ENCODE results near the gene CUL1. TPM values are rescaled to one million over a fixed set of nuclear protein-coding genes. Genes with fewer than 3 reads are reported as not detected.

CUL1 gene
- total RNA-seq, 2 donors from 2014 or later: 19.5 to 23.1 TPM

DNA sequence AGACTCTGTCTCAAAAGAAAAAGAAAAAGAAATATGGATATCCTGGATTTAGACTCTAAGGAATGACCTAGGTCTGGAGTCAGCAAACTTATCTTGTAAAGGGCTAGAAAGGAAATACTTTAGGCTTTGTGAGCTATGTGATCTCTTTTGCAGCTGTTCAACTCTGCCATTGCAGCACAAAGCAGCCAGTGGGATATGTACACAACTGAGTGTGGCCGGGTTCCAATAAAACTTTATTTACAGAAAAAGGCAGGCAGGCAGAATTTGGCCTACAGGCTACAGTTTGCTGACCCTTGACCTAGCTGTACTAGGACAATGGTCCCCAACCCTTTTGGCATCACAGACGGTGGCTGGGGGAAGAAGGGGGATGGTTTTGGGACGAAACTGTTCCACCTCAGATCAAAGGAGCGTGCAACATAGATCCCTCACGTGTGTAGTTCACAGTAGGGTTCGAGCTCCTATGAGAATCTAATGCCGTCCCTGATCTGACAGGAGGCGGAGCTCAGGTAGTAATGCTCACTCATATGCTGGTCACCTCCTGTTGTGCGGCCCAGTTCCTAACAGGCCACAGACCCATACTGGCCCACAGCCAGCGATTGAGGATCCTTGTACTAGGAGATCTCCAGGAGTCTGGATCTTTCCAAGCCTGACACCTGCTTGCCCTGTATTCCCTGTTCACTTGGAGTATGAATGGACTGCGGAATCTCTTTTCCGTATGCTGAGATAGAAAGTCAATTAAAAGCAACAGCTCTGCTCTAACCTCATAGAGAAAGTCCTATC is 63.0 kb downstream of the CUL1 start:
- no peak for ATAC-seq
- 94 to 95% methylated on average over 12 of the region's 12 CpGs for WGBS, 2 donors
- H3K4me1 ChIP-seq: no peaks in the 10 kb centered on the region
- H3K27me3 ChIP-seq: no peaks in the 10 kb centered on the region
- TF ChIP-seq, protein P1, sequence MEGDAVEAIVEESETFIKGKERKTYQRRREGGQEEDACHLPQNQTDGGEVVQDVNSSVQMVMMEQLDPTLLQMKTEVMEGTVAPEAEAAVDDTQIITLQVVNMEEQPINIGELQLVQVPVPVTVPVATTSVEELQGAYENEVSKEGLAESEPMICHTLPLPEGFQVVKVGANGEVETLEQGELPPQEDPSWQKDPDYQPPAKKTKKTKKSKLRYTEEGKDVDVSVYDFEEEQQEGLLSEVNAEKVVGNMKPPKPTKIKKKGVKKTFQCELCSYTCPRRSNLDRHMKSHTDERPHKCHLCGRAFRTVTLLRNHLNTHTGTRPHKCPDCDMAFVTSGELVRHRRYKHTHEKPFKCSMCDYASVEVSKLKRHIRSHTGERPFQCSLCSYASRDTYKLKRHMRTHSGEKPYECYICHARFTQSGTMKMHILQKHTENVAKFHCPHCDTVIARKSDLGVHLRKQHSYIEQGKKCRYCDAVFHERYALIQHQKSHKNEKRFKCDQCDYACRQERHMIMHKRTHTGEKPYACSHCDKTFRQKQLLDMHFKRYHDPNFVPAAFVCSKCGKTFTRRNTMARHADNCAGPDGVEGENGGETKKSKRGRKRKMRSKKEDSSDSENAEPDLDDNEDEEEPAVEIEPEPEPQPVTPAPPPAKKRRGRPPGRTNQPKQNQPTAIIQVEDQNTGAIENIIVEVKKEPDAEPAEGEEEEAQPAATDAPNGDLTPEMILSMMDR (IDR thresholded peaks at IDR 0.05): no peak
- TF ChIP-seq POLR2A (IDR thresholded peaks at IDR 0.05): no peak
- no peaks in the 10 kb centered on the region for H3K9me3 ChIP-seq
- H3K27ac ChIP-seq: no peak overlapping the region
- H3K36me3 ChIP-seq (replicated peaks in 1 of 2; ENCODE audit: insufficient read depth in 1 of 2, low read depth in 2 of 2): peaks cover 4 to 5% of the 10 kb centered on the region in 2 donors
- no peak for DNase-seq
- intact Hi-C loops (cut with DNase I): no loop called here
- H3K4me3 ChIP-seq: no peak overlapping the region

DNA sequence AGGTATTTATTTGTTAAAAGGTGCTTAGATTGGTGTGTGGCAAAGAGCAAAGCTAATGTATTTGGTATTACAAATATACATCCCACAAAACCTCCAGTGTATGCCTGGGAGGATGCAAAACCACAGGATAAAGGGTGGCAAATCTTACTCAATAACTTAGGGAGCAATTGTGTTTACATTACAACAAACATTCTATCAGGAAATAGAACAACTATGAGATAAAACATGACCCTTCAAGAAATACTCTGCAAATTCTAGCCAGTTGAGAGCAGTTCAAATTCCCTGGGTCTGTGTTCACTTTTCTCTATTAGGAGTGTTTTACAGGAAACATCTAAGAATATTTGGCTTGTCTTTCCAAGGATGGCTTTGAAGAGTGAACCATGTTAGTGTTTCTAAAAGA is 64.9 kb downstream of the CUL1 start:
- H3K27ac ChIP-seq: no peak overlapping the region
- ATAC-seq (no peak), DNase-seq (no peak)
- H3K27me3 ChIP-seq: no peaks in the 10 kb centered on the region
- intact Hi-C loops (cut with DNase I): no loop called here
- TF ChIP-seq POLR2A (IDR thresholded peaks at IDR 0.05): no peak
- TF ChIP-seq, protein P1 (IDR thresholded peaks at IDR 0.05): no peak
- no peaks in the 10 kb centered on the region for H3K9me3 ChIP-seq
- no peaks in the 10 kb centered on the region for H3K4me1 ChIP-seq
- no peak overlapping the region for H3K4me3 ChIP-seq
- H3K36me3 ChIP-seq (replicated peaks in 1 of 2; ENCODE audit: insufficient read depth in 1 of 2, low read depth in 2 of 2): peaks cover 1 to 8% of the 10 kb centered on the region in 2 donors

DNA sequence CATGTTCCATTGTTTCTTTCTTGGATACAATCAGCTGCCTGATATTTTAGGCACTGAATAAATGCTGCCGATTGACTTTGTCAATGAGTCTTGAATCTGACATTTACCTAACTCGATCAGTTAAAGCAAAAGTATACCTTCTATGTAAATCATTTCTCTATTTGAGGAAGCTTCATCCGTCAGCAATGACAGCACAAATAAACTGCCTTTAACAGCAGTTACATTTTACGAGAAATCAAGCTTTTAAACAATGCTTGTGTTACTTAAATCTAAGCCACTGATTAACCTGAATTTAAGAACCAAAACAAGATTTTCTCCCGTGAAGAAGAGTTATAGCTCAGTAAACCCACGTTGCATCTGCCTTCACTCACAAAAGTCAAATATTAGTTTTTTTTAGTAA is 71.3 kb downstream of the CUL1 start:
- DNase-seq (no peak), ATAC-seq (no peak)
- H3K36me3 ChIP-seq (replicated peaks in 1 of 2; ENCODE audit: insufficient read depth in 1 of 2, low read depth in 2 of 2): peaks cover 4 to 7% of the 10 kb centered on the region in 2 donors
- TF ChIP-seq POLR2A (IDR thresholded peaks at IDR 0.05): no peak
- no peaks in the 10 kb centered on the region for H3K4me1 ChIP-seq
- WGBS, 2 donors: 53 to 62% methylated on average over 6 of the region's 6 CpGs
- no peaks in the 10 kb centered on the region for H3K9me3 ChIP-seq
- no peaks in the 10 kb centered on the region for H3K27me3 ChIP-seq
- intact Hi-C loops (cut with DNase I): no loop called here
- no peak overlapping the region for H3K27ac ChIP-seq
- H3K4me3 ChIP-seq: no peak overlapping the region

DNA sequence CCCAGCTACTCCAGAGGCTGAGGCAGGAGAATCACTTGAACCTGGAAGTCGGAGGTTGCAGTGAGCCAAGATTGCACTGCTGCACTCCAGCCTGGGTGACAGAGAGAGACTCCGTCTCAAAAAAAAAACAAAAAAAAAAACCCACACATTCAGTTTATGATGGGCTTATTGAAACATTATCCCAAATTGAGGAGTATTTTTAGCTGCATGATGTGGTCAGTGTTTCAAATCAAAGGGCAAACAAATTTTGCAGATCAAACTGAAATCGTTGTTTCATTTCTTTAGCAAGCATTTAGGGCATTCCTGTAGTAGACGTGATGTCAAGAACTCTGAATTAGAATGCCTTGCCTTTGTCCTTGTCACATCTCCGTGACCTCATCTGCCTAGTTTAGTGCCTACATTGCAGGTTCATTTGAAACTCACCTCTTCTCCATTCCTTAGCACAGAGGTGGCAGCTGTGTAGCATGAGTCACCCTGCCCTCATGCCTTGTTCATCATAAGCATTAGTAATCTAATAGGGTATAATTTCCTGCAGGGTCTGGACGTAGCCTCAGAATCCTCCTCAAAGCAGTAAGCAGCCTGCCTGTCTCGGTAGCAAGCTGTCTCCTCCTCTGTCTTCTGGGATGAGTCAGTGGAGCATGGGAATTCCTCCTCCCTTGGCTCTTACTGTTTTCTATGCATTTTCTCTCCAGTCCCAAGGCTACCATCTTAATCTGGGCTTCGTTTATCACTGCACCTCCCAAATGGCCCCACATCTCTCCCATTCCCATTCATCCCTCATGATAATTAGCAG is 73.8 kb downstream of the CUL1 start:
- no peak for TF ChIP-seq POLR2A (IDR thresholded peaks at IDR 0.05)
- TF ChIP-seq, protein P1 (IDR thresholded peaks at IDR 0.05): no peak

DNA sequence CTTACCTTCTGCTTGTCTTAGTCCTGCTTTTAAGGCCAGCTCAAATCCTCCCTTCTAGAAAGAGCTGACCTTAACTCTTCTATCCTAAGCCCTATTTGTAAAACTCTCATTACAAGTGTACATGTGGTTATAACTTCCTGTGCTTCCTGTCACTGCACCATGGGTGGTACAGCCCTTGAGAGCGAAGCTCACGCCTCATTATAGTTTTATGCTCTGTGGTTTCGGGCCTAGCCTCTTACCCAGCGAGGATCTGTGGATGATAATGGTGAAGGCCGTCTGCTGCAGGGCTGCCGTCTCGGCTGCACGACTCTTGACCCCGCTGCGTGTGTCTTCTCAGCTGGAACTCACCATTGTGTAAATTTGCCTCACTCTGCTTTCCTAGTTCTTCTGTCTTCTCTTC is 74.6 kb downstream of the CUL1 start:
- Histone ChIP-seq H3K27me3 (no peaks in the 10 kb centered on the region), H3K36me3 (replicated peaks in 1 of 2; ENCODE audit: insufficient read depth in 1 of 2, low read depth in 2 of 2) (peaks cover 0 to 7% of the 10 kb centered on the region in 2 donors), H3K9me3 (no peaks in the 10 kb centered on the region), H3K27ac (no peak overlapping the region), H3K4me1 (no peaks in the 10 kb centered on the region), H3K4me3 (no peak overlapping the region)
- ATAC-seq (no peak), DNase-seq (no peak)
- TF ChIP-seq, protein P1 (IDR thresholded peaks at IDR 0.05): no peak
- TF ChIP-seq POLR2A (IDR thresholded peaks at IDR 0.05): no peak
- intact Hi-C loops (cut with DNase I): no loop called here
- 81 to 97% methylated on average over 10 of the region's 10 CpGs for WGBS, 2 donors

More for the DNA sequence above, 73.8 kb downstream of the CUL1 start:
- intact Hi-C loops (cut with DNase I): no loop called here
- no peak overlapping the region for H3K4me3 ChIP-seq
- no peak overlapping the region for H3K27ac ChIP-seq
- no peak for DNase-seq
- peaks cover 4 to 7% of the 10 kb centered on the region in 2 donors for H3K36me3 ChIP-seq (replicated peaks in 1 of 2; ENCODE audit: insufficient read depth in 1 of 2, low read depth in 2 of 2)
- no peak for ATAC-seq
- WGBS, 2 donors: 88 to 90% methylated on average over 8 of the region's 8 CpGs
- H3K9me3 ChIP-seq: no peaks in the 10 kb centered on the region
- no peaks in the 10 kb centered on the region for H3K4me1 ChIP-seq
- H3K27me3 ChIP-seq: no peaks in the 10 kb centered on the region

All from body of pancreas (tissue), 4 donors.